Small intestine (tissue), 7 donors: ENCODE measurements around the gene GNB1. TPM values are rescaled to one million over a fixed set of nuclear protein-coding genes. Genes with fewer than 3 reads are reported as not detected.
A peak's percentile ranks its signal among the peaks of the same experiment; 100 is the strongest.

Experiments
- DNase-seq, 2 donors: peaks; one replicate each; pipeline versions ENCODE4 v3.0.0 to v3.0.0-alpha.2; 2013
- FAIRE-seq: peaks from 2 replicates; lab custom pipeline; 2012; peaks lifted over from hg19 to GRCh38; lab: Jason Lieb, UNC
- H3K27ac ChIP-seq, 3 donors: one replicate each; pipeline ENCODE4 v1.5.1; 2013; ENCODE audit warnings: low read length in 2 of 3, mild to moderate bottlenecking in 2 of 3, control low read depth in 1 of 3, inconsistent platforms in 1 of 3, low read depth in 1 of 3, moderate library complexity in 1 of 3
- H3K27me3 ChIP-seq, 3 donors: one replicate each; pipeline ENCODE4 v1.6.1; 2013; ENCODE audit warnings: low read length in 3 of 3, inconsistent platforms in 1 of 3; ENCODE audit not compliant: control insufficient read depth in 3 of 3, insufficient read depth in 3 of 3
- H3K36me3 ChIP-seq, 3 donors: one replicate each; pipeline ENCODE4 v1.6.1; 2013; ENCODE audit warnings: low read length in 3 of 3, inconsistent platforms in 1 of 3, low read depth in 1 of 3, mild to moderate bottlenecking in 1 of 3, moderate library complexity in 1 of 3; ENCODE audit not compliant: control insufficient read depth in 3 of 3, insufficient read depth in 2 of 3
- H3K4me1 ChIP-seq, 3 donors: one replicate each; pipeline ENCODE4 v1.6.1; 2013; ENCODE audit warnings: low read length in 2 of 3, inconsistent platforms in 1 of 3, low read depth in 1 of 3, mild to moderate bottlenecking in 1 of 3, moderate library complexity in 1 of 3; ENCODE audit not compliant: control insufficient read depth in 3 of 3, insufficient read depth in 2 of 3
- H3K4me3 ChIP-seq, 3 donors: one replicate each; pipeline ENCODE4 v1.5.1; 2013; ENCODE audit warnings: low read length in 3 of 3, control low read depth in 1 of 3, inconsistent platforms in 1 of 3, low read depth in 1 of 3, mild to moderate bottlenecking in 1 of 3, moderate library complexity in 1 of 3
- H3K9me3 ChIP-seq, 2 donors: one replicate each; pipeline ENCODE4 v1.6.1; 2013; ENCODE audit warnings: low read depth in 1 of 2, low read length in 1 of 2; ENCODE audit not compliant: control insufficient read depth in 2 of 2, insufficient read depth in 1 of 2
- WGBS, 3 donors: extraction: QIAGEN DNeasy Blood & Tissue Kit; methylation state at CpG; one replicate each; pipeline ENCODE4 v1.1.7; 2013; 5-methylcytosine and 5-hydroxymethylcytosine counted together
- polyA plus RNA-seq, 4 donors: library from polyadenylated mRNA; stranded (reverse) in 3 of 4; unstranded in 1 of 4; fragments of 200-250 nt in 3 of 4; fragments of 120-200 nt in 1 of 4; gene quantifications; one replicate each; pipeline versions ENCODE4 v1.2.1 to v1.2.3, GENCODE V29; 2013
- donor health status: healthy with polysubstance abuse.
- donor health status: control.
- donor health status: control.
- donor health status: Bipolar disorder and iron deficiency.
- donor health status: healthy.

Gene GNB1
- polyA plus RNA-seq, 4 donors = 169 to 214 (median 192) TPM

DNA sequence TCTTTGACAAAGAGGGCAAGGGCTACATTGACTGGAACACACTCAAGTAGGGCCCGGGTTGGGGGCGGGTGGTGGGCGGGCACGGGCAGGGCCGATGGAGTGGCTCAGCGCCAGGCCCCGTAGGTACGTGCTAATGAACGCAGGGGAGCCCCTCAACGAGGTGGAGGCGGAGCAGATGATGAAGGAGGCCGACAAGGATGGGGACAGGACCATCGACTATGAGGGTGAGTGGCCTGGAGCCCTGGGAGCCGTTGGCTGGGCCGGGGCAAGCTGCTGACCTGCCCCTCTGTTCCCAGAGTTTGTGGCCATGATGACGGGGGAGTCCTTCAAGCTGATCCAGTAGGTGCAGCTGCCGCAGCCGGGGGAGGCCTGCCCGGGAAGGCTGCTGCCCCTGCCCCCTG is 26.0 kb upstream of the GNB1 start:
- Histone ChIP-seq H3K9me3 (no peaks in the 10 kb centered on the region), H3K4me1 (peaks cover 2 to 47% (median 2%) of the 10 kb centered on the region in 3 donors), H3K27ac (no peak overlapping the region), H3K27me3 (no peaks in the 10 kb centered on the region), H3K4me3 (no peak overlapping the region), H3K36me3 (peaks cover 0 to 9% (median 0%) of the 10 kb centered on the region in 3 donors)
- DNase-seq (no peak), FAIRE-seq (no peak)
- WGBS, 3 donors = 71 to 85% (median 82%) methylated on average over 14 to 19 of the region's 19 CpGs

DNA sequence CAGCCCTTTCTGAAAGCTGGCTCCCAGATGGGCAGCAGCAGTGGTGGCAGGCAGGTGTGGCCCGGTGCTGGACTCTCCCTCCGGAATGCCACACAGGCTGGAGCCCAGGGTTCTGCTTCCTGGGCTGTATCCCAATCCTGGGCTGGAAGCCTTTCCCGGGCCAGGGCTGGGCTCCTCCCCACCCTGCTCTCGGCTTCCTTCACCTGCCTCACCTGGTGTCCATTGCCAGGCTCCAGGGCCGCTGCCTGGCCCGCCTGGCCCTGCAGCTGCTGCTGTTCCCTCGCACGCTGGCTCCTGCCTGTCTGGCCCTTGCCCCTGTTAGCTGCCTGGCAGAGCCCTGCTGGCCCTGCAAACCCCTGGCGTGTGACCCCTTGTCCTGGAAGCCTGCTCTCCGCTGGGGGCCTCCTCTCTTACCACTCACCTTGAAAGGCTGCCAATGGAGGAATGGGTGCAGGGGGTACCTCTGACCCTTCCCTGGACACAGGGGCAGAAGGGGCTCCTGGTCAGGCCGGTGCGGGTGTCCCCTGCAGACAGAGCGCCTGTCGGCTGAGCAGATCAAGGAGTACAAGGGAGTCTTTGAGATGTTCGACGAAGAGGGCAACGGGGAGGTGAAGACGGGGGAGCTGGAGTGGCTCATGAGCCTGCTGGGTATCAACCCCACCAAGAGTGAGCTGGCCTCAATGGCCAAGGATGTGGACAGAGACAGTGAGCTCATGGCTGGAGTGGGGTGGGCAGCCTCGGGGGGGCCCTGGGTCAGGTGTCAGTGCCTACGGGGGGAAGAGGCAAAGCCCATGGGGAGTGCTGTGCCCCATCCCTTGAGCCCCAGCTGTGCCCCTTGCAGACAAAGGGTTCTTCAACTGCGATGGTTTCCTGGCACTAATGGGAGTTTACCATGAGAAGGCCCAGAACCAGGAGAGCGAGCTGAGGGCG is 25.3 kb upstream of the GNB1 start:
- Histone ChIP-seq H3K4me1 (peaks cover 2 to 40% (median 2%) of the 10 kb centered on the region in 3 donors), H3K27ac (no peak overlapping the region), H3K27me3 (no peaks in the 10 kb centered on the region), H3K4me3 (no peak overlapping the region), H3K9me3 (no peaks in the 10 kb centered on the region), H3K36me3 (peaks cover 0 to 9% (median 0%) of the 10 kb centered on the region in 3 donors)
- 57 to 82% (median 64%) methylated on average over 22 to 23 of the region's 23 CpGs for WGBS, 3 donors
- FAIRE-seq (no peak), DNase-seq (peak in 1 of 2 donors; percentile 35)

DNA sequence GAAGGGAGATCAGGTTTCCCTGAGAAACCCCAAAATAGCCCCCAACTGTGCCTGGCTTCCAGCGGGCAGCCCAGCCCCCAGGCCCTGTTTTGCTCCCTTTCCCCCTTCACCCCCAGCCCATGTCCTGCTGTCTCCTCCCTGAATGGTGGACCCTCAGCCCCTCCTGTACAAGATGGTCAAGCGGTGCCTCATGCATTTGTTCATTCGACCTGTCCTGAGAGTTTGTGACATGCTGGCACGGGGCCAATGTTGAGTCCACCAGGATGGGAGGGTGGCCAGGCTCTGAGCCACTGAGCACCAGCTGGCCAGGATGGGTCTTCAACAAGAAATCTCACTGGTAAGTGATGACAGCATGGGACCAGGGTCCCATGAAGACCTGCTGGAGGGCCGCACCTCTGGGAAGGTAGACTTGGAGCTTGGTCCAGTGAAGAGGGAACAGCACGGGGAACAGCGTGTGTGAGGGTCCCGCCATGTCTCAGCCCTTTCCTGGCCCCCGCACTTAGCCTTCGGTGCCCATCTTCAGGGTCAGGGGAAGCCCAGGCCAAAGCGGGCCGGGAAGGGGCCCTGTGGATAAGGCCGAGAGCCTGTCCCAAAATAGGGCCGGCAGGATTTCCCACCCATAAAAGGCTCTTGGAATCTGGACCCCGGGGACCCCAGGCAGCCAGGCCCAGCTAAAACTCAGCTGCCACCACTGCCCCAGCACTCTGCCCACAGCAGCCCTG is 24.2 kb upstream of the GNB1 start, which contains the start of gene CALML6:
TSS of gene CALML6 (plus strand) at position 290 of the 722 bp plus-strand sequence. CDS start at position 311, 21 bp downstream.
- Histone ChIP-seq H3K4me1 (peaks cover 2 to 31% (median 2%) of the 10 kb centered on the region in 3 donors), H3K9me3 (no peaks in the 10 kb centered on the region), H3K27ac (no peak within 1 kb of the TSS), H3K36me3 (peaks cover 0 to 9% (median 0%) of the 10 kb centered on the region in 3 donors), H3K27me3 (no peaks in the 10 kb centered on the region), H3K4me3 (no peak within 1 kb of the TSS)
- no peak for DNase-seq
- no peak for FAIRE-seq
- WGBS, 3 donors = 87 to 93% (median 90%) methylated on average over 15 of the region's 15 CpGs

DNA sequence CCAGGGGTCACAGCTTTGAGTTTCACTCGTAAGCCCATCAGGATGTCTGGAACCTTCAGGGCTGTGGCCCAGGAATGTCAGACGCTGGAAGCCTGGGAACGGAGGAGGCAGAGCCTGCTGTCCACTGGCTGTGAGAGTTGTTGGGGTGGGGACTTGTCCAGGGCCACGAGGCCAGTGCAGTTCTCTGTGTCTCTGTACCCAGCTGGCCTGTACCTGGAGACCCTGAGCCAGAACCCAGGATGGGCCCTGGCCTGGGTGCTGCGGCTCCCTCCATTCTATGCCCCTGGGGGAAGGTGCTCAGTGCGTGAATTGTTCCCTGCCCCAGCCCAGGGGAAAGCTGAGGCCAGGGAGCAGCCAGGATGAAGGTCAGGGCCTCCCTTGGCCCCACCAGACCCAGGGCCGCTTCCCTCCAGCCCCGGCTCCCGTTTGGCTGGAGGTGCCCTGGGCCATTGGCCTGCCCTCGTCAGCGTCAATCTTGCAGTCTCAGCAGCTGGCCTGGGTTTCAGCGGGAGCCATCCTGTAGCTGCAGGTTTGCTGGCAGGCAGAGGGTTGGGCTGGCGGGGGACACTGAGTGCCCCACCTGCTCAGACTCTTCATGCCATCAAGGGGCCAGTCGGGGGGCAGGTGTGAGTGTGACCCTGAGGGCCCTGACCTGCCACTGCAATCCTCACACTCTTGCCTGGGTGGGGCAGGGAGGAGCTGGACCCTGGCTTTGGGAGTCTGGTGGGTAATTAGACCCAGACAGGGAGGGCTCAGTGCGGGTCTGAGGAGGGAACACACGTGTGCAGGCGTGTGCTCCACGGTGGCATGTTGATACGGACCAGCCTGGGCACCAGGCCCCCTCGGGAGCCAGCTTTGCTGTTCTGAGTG is 23.4 kb upstream of the GNB1 start:
- H3K4me3 ChIP-seq = no peak overlapping the region
- WGBS, 3 donors = 61 to 78% (median 64%) methylated on average over 18 to 20 of the region's 20 CpGs
- H3K9me3 ChIP-seq = no peaks in the 10 kb centered on the region
- H3K36me3 ChIP-seq = peaks cover 0 to 9% (median 0%) of the 10 kb centered on the region in 3 donors
- FAIRE-seq (no peak), DNase-seq (peak in 1 of 2 donors; percentile 70)
- no peaks in the 10 kb centered on the region for H3K27me3 ChIP-seq
- peaks cover 2 to 30% (median 7%) of the 10 kb centered on the region in 3 donors for H3K4me1 ChIP-seq
- no peak overlapping the region for H3K27ac ChIP-seq

DNA sequence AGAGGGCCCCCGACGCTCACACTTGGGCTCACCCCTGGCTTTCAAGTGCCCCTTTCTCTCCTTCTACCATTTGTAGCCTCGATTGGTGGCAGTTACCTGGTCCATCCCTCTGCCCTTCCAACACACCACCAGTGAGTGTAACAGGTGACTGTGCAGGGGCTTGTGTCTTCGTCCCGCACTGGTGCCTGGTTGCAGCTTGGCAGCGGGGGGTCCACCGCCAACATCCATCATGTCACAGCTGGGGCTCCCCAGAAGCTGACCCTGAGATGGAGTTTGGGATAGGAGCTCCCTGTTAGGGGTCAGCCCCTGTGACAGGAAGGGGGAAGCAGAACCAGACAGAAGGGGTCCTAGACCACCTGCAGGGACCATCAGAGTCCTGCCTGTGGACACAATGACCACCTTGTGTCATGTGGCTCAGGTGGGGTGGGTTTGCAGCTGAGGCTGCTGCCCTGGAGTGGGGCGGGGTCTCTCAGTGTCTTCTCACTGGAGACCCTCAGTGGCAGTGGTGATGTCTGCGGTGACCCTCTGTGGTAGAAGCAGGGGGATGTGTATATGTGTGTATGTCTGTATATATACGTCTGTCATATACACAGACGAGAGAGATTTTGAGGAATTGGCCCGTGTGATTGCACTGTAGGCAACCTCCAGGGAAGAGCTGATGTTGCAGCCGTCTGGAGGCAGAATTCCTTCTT is 20.6 kb upstream of the GNB1 start:
- no peaks in the 10 kb centered on the region for H3K9me3 ChIP-seq
- H3K4me3 ChIP-seq = no peak overlapping the region
- FAIRE-seq (no peak), DNase-seq (no peak)
- peaks cover 2 to 32% (median 5%) of the 10 kb centered on the region in 3 donors for H3K4me1 ChIP-seq
- no peaks in the 10 kb centered on the region for H3K27me3 ChIP-seq
- H3K36me3 ChIP-seq = peaks cover 0 to 9% (median 0%) of the 10 kb centered on the region in 3 donors
- 86 to 92% (median 87%) methylated on average over 13 of the region's 13 CpGs for WGBS, 3 donors
- no peak overlapping the region for H3K27ac ChIP-seq

DNA sequence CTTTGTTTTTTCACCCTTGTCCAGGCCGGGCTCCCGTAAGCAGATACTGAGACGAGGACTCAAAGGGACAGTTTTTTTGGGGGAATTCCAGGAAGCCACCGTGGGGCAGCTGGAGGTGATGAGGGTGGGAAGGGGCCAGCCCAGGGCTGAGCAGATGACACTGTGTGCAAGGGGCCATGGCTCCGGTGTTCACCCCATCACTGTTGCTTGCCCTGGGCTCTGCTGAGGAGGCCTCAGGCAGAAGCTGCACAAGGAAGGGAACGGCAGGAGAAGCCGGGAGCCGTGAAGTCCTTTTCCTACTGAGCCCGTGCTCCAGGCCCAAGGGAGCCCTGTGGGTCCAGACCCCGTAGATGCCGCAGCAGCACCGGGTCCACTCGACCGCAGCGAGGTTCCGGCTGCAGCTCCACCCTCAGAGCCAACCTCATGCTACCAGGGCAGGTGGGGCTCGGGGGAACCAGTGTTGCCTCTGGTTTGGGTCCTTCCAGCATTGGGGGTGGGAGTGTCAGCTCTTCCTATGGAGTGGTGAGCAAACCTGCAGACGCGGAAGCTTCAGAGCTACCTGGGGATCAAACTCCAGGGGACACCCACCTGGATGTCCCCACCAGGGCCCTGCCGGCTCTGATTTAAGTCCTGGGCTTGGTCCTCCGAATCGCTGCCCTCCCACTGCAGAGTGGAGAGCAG is 19.9 kb upstream of the GNB1 start:
- WGBS, 3 donors = 91 to 96% (median 94%) methylated on average over 22 of the region's 22 CpGs
- FAIRE-seq = no peak
- H3K36me3 ChIP-seq = peaks cover 0 to 11% (median 0%) of the 10 kb centered on the region in 3 donors
- no peak overlapping the region for H3K27ac ChIP-seq
- H3K9me3 ChIP-seq = no peaks in the 10 kb centered on the region
- peaks cover 2 to 32% (median 5%) of the 10 kb centered on the region in 3 donors for H3K4me1 ChIP-seq
- H3K27me3 ChIP-seq = no peaks in the 10 kb centered on the region
- no peak for DNase-seq
- no peak overlapping the region for H3K4me3 ChIP-seq

DNA sequence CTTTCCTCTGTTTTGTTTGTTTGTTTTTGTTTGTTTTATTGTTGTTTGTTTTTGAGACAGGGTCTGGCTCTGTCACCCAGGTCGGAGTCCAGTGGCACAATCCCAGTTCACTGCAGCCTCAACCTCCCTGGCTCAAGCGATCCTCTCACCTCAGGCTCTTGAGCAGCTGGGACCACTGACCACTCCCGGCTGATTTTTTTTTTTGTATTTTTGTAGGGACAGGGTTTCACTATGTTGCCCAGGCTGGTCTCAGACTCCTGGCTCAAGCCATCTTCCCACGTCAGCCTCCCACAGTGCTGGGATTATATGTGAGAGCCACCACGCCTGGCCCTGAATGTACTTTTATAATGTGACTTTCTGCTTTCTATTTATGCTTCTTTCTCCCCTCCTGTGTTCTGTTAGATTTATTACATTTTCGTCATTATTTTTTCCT is 19.2 kb upstream of the GNB1 start:
- FAIRE-seq = no peak
- WGBS, 3 donors = 80 to 85% (median 80%) methylated on average over 6 of the region's 6 CpGs
- H3K9me3 ChIP-seq = no peaks in the 10 kb centered on the region
- peaks cover 0 to 11% (median 0%) of the 10 kb centered on the region in 3 donors for H3K36me3 ChIP-seq
- no peaks in the 10 kb centered on the region for H3K27me3 ChIP-seq
- DNase-seq = no peak
- peak overlapping the region in 1 of 3 donors; percentile 49 for H3K4me3 ChIP-seq
- H3K27ac ChIP-seq = peak overlapping the region in 2 of 3 donors; percentile 62 to 87
- H3K4me1 ChIP-seq = peaks cover 2 to 31% (median 5%) of the 10 kb centered on the region in 3 donors
